OCI-LY1 (cell line): ENCODE data around the gene BDKRB1.

Source experiments
- H2AFZ ChIP-seq: fragments of 200-600 bp; sonication (generic), shearing (Covaris generic); 2 replicates; pipeline ENCODE4 v1.6.0; 2014; ENCODE audit warnings: antibody characterized with exemption, mild to moderate bottlenecking, low read length
- H3F3A ChIP-seq: fragments of 200-600 bp; sonication (generic), shearing (Covaris generic); 2 replicates; pipeline ENCODE4 v1.6.0; 2014; ENCODE audit warnings: mild to moderate bottlenecking, antibody characterized with exemption, low read length, moderate library complexity; ENCODE audit not compliant: insufficient read depth
- H3K27ac ChIP-seq: fragments of 200-600 bp; sonication (generic); 2 replicates; pipeline ENCODE4 v1.5.1; 2014; ENCODE audit warnings: low read length, mixed run types, mild to moderate bottlenecking, low read depth; ENCODE audit not compliant: poor library complexity, severe bottlenecking
- H3K27me3 ChIP-seq: fragments of 200-600 bp; sonication (generic); 2 replicates; pipeline ENCODE4 v1.6.0; 2014; ENCODE audit warnings: antibody characterized with exemption, mild to moderate bottlenecking, low read length, moderate library complexity; ENCODE audit not compliant: insufficient read depth
- H3K36me3 ChIP-seq: fragments of 200-600 bp; sonication (generic); 2 replicates; pipeline ENCODE4 v1.6.1; 2014; ENCODE audit warnings: mild to moderate bottlenecking, antibody characterized with exemption, low read length, moderate library complexity, mixed read lengths; ENCODE audit not compliant: insufficient read depth
- H3K4me1 ChIP-seq: fragments of 200-600 bp; sonication (generic); 2 replicates; pipeline ENCODE4 v1.5.1; 2014; ENCODE audit warnings: mild to moderate bottlenecking, low read length, moderate library complexity; ENCODE audit not compliant: insufficient read depth, severe bottlenecking
- H3K4me2 ChIP-seq: fragments of 200-600 bp; sonication (generic), shearing (Covaris generic); 2 replicates; pipeline ENCODE4 v1.6.1; 2014; ENCODE audit warnings: low read length
- H3K4me3 ChIP-seq: fragments of 200-600 bp; sonication (generic); 2 replicates; pipeline ENCODE4 v1.5.1; 2014; ENCODE audit warnings: low read length, low read depth, mild to moderate bottlenecking, mixed read lengths; ENCODE audit not compliant: poor library complexity, severe bottlenecking
- H3K79me2 ChIP-seq: fragments of 200-600 bp; shearing (Covaris generic); 2 replicates; pipeline ENCODE4 v1.6.1; 2016; ENCODE audit warnings: mixed run types, low read length, mixed read lengths; ENCODE audit not compliant: insufficient read depth
- H3K9ac ChIP-seq: fragments of 200-600 bp; sonication (generic), shearing (Covaris generic); 2 replicates; pipeline ENCODE4 v1.6.1; 2014; ENCODE audit warnings: mild to moderate bottlenecking, low read length, mixed read lengths
- H3K9me2 ChIP-seq: fragments of 200-600 bp; sonication (generic), shearing (Covaris generic); 2 replicates; pipeline ENCODE4 v1.6.1; 2014; ENCODE audit warnings: low read depth, mild to moderate bottlenecking, low read length, mixed read lengths
- H3K9me3 ChIP-seq: fragments of 200-600 bp; shearing (Covaris generic); 2 replicates; pipeline ENCODE4 v1.6.1; 2014; ENCODE audit warnings: low read length, mixed read lengths
- H4K20me1 ChIP-seq: fragments of 200-600 bp; sonication (generic), shearing (Covaris generic); 2 replicates; pipeline ENCODE4 v1.6.0; 2016; ENCODE audit warnings: mild to moderate bottlenecking, low read length; ENCODE audit not compliant: insufficient read depth
- CTCF ChIP-seq: fragments of 200-600 bp; sonication (generic), shearing (Covaris generic); IDR thresholded peaks from 2 replicates; pipeline ENCODE4 v1.5.1; 2017; ENCODE audit warnings: mild to moderate bottlenecking, antibody characterized with exemption, low read length, moderate library complexity, mixed read lengths
- EZH2 ChIP-seq: fragments of 200-600 bp; sonication (generic), shearing (Covaris generic); IDR thresholded peaks from 2 replicates; pipeline ENCODE4 v1.8.0; 2017; ENCODE audit warnings: borderline replicate concordance, mixed run types, mild to moderate bottlenecking, antibody characterized with exemption, low read length, moderate library complexity, mixed read lengths

Gene BDKRB1

GRCh38 chr14:96225745-96226151 is 30.3 kb upstream of the BDKRB1 start:
- Histone ChIP-seq H3K9me3 (no peaks in the 10 kb centered on the region), H3K9me2 (no peaks in the 10 kb centered on the region), H3F3A (no peaks in the 10 kb centered on the region; the same call in 1 of the 2 replicates), H3K4me3 (no peak overlapping the region), H3K27ac (no peak overlapping the region), H3K36me3 (no peaks in the 10 kb centered on the region), H3K9ac (no peak overlapping the region), H2AFZ (no peak overlapping the region), H4K20me1 (no peaks in the 10 kb centered on the region), H3K79me2 (no peaks in the 10 kb centered on the region), H3K4me1 (no peaks in the 10 kb centered on the region), H3K4me2 (no peak overlapping the region), H3K27me3 (no peaks in the 10 kb centered on the region)
- TF ChIP-seq CTCF, result no peak
- no peak for TF ChIP-seq EZH2

GRCh38 chr14:96227428-96227827 is 28.6 kb upstream of the BDKRB1 start:
- H3K36me3 ChIP-seq, result no peaks in the 10 kb centered on the region
- no peak overlapping the region for H3K9ac ChIP-seq
- no peaks in the 10 kb centered on the region for H3K79me2 ChIP-seq
- no peak overlapping the region for H3K4me3 ChIP-seq
- no peak overlapping the region for H3K27ac ChIP-seq
- H3K9me2 ChIP-seq, result no peaks in the 10 kb centered on the region
- H2AFZ ChIP-seq, result no peak overlapping the region
- H4K20me1 ChIP-seq, result no peaks in the 10 kb centered on the region
- no peak for TF ChIP-seq EZH2
- TF ChIP-seq CTCF, result no peak
- H3K9me3 ChIP-seq, result no peaks in the 10 kb centered on the region
- H3K4me1 ChIP-seq, result no peaks in the 10 kb centered on the region
- H3K4me2 ChIP-seq, result no peak overlapping the region
- H3K27me3 ChIP-seq, result no peaks in the 10 kb centered on the region
- no peaks in the 10 kb centered on the region; the same call in 1 of the 2 replicates for H3F3A ChIP-seq

GRCh38 chr14:96229315-96229714 is 26.7 kb upstream of the BDKRB1 start:
- Histone ChIP-seq H3K4me1 (no peaks in the 10 kb centered on the region), H3K27ac (no peak overlapping the region), H3K4me3 (no peak overlapping the region), H3K79me2 (no peaks in the 10 kb centered on the region), H3F3A (no peaks in the 10 kb centered on the region), H3K9ac (no peak overlapping the region), H4K20me1 (no peaks in the 10 kb centered on the region), H3K36me3 (no peaks in the 10 kb centered on the region), H3K27me3 (no peaks in the 10 kb centered on the region), H3K4me2 (no peak overlapping the region), H2AFZ (no peak overlapping the region), H3K9me3 (no peaks in the 10 kb centered on the region), H3K9me2 (no peaks in the 10 kb centered on the region)
- TF ChIP-seq CTCF, result no peak
- TF ChIP-seq EZH2, result no peak
